B cell (primary cell): ENCODE measurements around the gene RNF157. TPM values are rescaled to one million over a fixed set of nuclear protein-coding genes. Genes with fewer than 3 reads are reported as not detected.

Experiments
- ATAC-seq: fragments of 200-7000 bp; cut with Tn5 transposase; one replicate; pipeline ENCODE4 v1.10.0; 2021; ENCODE audit warnings: low read depth, mild to moderate bottlenecking, moderate number of reproducible peaks, moderate library complexity
- CTCF ChIA-PET: fragments of 350-600 bp; sonication (Branson Sonifier 250); formaldehyde crosslinking; loops from one replicate; lab custom pipeline; 2021; ENCODE audit warnings: antibody characterized with exemption, inconsistent platforms; lab: Charles Lee
- POLR2A ChIA-PET: fragments of 350-600 bp; sonication (Branson Sonifier 250); formaldehyde crosslinking; loops from one replicate; lab custom pipeline; 2021; ENCODE audit warnings: antibody characterized with exemption; lab: Charles Lee
- DNase-seq: peaks from one replicate; pipeline ENCODE4 v3.0.0; 2013
- H2AFZ ChIP-seq: 2 replicates; pipeline ENCODE4 v1.6.1; 2012; ENCODE audit warnings: mild to moderate bottlenecking, low read depth, low read length; ENCODE audit not compliant: insufficient read depth, poor library complexity, severe bottlenecking
- H3K27ac ChIP-seq, 2 donors: 1 replicate in 1 of 2; 2 replicates in 1 of 2; pipeline ENCODE4 v1.5.1; 2012 to 2013; ENCODE audit warnings: low read length in 2 of 2, mild to moderate bottlenecking in 2 of 2, moderate library complexity in 1 of 2
- H3K27me3 ChIP-seq, 4 experiments: fragments of 200-600 bp in 1 of 4; sonication (generic) in 1 of 4; replicated peaks in 1 of 4; 1 replicate in 2 of 4; 2 replicates in 2 of 4; pipeline versions ENCODE4 v1.6.1 to v1.7.0; 2013 to 2016; ENCODE audit warnings: low read length in 3 of 4, mild to moderate bottlenecking in 2 of 4, mixed read lengths in 1 of 4, moderate library complexity in 1 of 4; ENCODE audit not compliant: insufficient read depth in 4 of 4, control insufficient read depth in 3 of 4; ENCODE audit errors: control extremely low read depth in 1 of 4
- H3K36me3 ChIP-seq, 2 experiments: replicated peaks in 1 of 2; 1 replicate in 1 of 2; 2 replicates in 1 of 2; pipeline versions ENCODE4 v1.6.1 to v1.7.1; 2013; ENCODE audit warnings: low read length in 1 of 2; ENCODE audit not compliant: insufficient read depth in 2 of 2, control insufficient read depth in 1 of 2; ENCODE audit errors: control extremely low read depth in 1 of 2, extremely low read depth in 1 of 2
- H3K4me1 ChIP-seq, 2 donors: fragments of 200-600 bp in 1 of 2; sonication (generic) in 1 of 2; 1 replicate in 1 of 2; 2 replicates in 1 of 2; pipeline versions ENCODE4 v1.5.1 to v1.6.1; 2013 to 2017; ENCODE audit warnings: low read length in 2 of 2; ENCODE audit not compliant: control insufficient read depth in 2 of 2, insufficient read depth in 2 of 2
- H3K4me2 ChIP-seq: replicated peaks from 2 replicates; pipeline ENCODE3; 2012; ENCODE audit warnings: mild to moderate bottlenecking, low read depth, low read length; ENCODE audit not compliant: poor library complexity, severe bottlenecking
- H3K4me3 ChIP-seq, 5 experiments: fragments of 200-600 bp in 1 of 5; sonication (generic) in 1 of 5; 1 replicate in 3 of 5; 2 replicates in 2 of 5; pipeline versions ENCODE4 v1.5.1 to v1.7.0; 2011 to 2016; ENCODE audit warnings: low read length in 4 of 5, mild to moderate bottlenecking in 4 of 5, low read depth in 2 of 5, control low read depth in 1 of 5, moderate library complexity in 1 of 5; ENCODE audit not compliant: insufficient read depth in 1 of 5; ENCODE audit errors: control extremely low read depth in 1 of 5, extremely low read depth in 1 of 5
- H3K79me2 ChIP-seq: fragments of 200-600 bp; sonication (generic); one replicate; pipeline ENCODE4 v1.6.0; 2016; ENCODE audit warnings: low read length; ENCODE audit not compliant: control insufficient read depth, insufficient read depth
- H3K9ac ChIP-seq: fragments of 200-600 bp; sonication (generic); 2 replicates; pipeline ENCODE4 v1.6.1; 2017; ENCODE audit warnings: mild to moderate bottlenecking, low read length, moderate library complexity
- H3K9me3 ChIP-seq, 3 donors: one replicate each; pipeline versions ENCODE4 v1.6.1 to v1.7.1; 2013; ENCODE audit warnings: low read length in 2 of 3; ENCODE audit not compliant: control insufficient read depth in 2 of 3, insufficient read depth in 1 of 3; ENCODE audit errors: control extremely low read depth in 1 of 3
- H4K20me1 ChIP-seq: 2 replicates; pipeline ENCODE4 v1.6.0; 2012; ENCODE audit warnings: mild to moderate bottlenecking, low read length; ENCODE audit not compliant: insufficient read depth, control insufficient read depth, poor library complexity, severe bottlenecking
- H3K27ac Mint-ChIP-seq: one replicate; pipeline ENCODE4 v1.8.0; 2021; ENCODE audit warnings: mixed read lengths
- H3K27me3 Mint-ChIP-seq: one replicate; pipeline ENCODE4 v1.8.0; 2021; ENCODE audit warnings: mixed read lengths
- H3K4me1 Mint-ChIP-seq: one replicate; pipeline ENCODE4 v1.8.0; 2021; ENCODE audit warnings: mixed read lengths
- H3K4me3 Mint-ChIP-seq: one replicate; pipeline ENCODE4 v1.8.0; 2021; ENCODE audit warnings: mixed read lengths
- H3K9me3 Mint-ChIP-seq: one replicate; pipeline ENCODE4 v1.8.0; 2022; ENCODE audit warnings: mixed read lengths; ENCODE audit not compliant: insufficient read depth
- EZH2 ChIP-seq: IDR thresholded peaks from 2 replicates; pipeline ENCODE4 v1.6.1; 2012; ENCODE audit warnings: borderline replicate concordance, low read depth, mild to moderate bottlenecking, moderate library complexity, low read length; ENCODE audit not compliant: insufficient read depth, poor library complexity, severe bottlenecking
- WGBS: methylation state at CpG from one replicate; pipeline ENCODE4 v1.1.5; 2013; ENCODE audit warnings: missing lambda C conversion rate; ENCODE audit not compliant: insufficient coverage; 5-methylcytosine and 5-hydroxymethylcytosine counted together
- intact Hi-C: fragments of 100-400 bp; cut with micrococcal nuclease; formaldehyde crosslinking; loops from one replicate; pipeline ENCODE4 v1.10.0; 2022
- polyA plus RNA-seq: library from polyadenylated mRNA; depleted of rRNA; stranded (reverse); fragments of >200 nt; gene quantifications from 2 replicates; pipeline ENCODE4 v1.2.3, GENCODE V29; 2012
- total RNA-seq, 2 donors: library from RNA; stranded (reverse); fragments of 120-200 nt in 1 of 2; gene quantifications; 1 replicate in 1 of 2; 2 replicates in 1 of 2; pipeline versions ENCODE4 v1.2.3 to v1.2.4, GENCODE V29; 2013 to 2022
- TF ChIP-seq, protein P1 (sequence below): fragments of 200-600 bp; IDR thresholded peaks from one replicate; pipeline ENCODE4 v1.8.0; 2022; ENCODE audit warnings: antibody characterized with exemption, mild to moderate bottlenecking

Gene RNF157
- total and polyA plus RNA-seq, 2 donors (not counting 1 experiment from before 2014, with no cell fraction given): 0.54 to 1.2 TPM

- no peak overlapping the region for H3K4me3 Mint-ChIP-seq
- peaks cover 47% of the 10 kb centered on the region for H3K4me1 Mint-ChIP-seq
- no peak overlapping the region for H3K4me3 ChIP-seq
- no peak overlapping the region for H3K27ac ChIP-seq
- ChIA-PET CTCF (interaction anchor here (0.9 to 16.7 kb wide), 9 partner anchors 8 to 263 kb away, joined by 3 to 435 read pairs (median 40); partner anchors contain the start of gene UBALD2), POLR2A (interaction anchor here (2.4 kb wide), 1 partner anchor 157 kb away, joined by 8 read pairs; no protein-coding TSS in a partner anchor)
- peak; percentile 52 for DNase-seq
- H3K79me2 ChIP-seq: no peaks in the 10 kb centered on the region
- H3K9ac ChIP-seq: no peak overlapping the region
- ATAC-seq: no peak
- no peaks in the 10 kb centered on the region for H3K27me3 ChIP-seq
- no peak overlapping the region for H3K4me2 ChIP-seq
- peaks cover 0 to 5% (median 0%) of the 10 kb centered on the region in 3 donors for H3K9me3 ChIP-seq
- H3K27me3 Mint-ChIP-seq: no peaks in the 10 kb centered on the region
- 97% methylated on average over 31 of the region's 31 CpGs for WGBS
- H4K20me1 ChIP-seq: no peaks in the 10 kb centered on the region
- H3K36me3 ChIP-seq: no peaks in the 10 kb centered on the region
- intact Hi-C loops: loop anchor here (2.0 to 10.0 kb wide), 2 partner anchors 15 to 217 kb away; no protein-coding TSS in a partner anchor
- TF ChIP-seq, protein P1, sequence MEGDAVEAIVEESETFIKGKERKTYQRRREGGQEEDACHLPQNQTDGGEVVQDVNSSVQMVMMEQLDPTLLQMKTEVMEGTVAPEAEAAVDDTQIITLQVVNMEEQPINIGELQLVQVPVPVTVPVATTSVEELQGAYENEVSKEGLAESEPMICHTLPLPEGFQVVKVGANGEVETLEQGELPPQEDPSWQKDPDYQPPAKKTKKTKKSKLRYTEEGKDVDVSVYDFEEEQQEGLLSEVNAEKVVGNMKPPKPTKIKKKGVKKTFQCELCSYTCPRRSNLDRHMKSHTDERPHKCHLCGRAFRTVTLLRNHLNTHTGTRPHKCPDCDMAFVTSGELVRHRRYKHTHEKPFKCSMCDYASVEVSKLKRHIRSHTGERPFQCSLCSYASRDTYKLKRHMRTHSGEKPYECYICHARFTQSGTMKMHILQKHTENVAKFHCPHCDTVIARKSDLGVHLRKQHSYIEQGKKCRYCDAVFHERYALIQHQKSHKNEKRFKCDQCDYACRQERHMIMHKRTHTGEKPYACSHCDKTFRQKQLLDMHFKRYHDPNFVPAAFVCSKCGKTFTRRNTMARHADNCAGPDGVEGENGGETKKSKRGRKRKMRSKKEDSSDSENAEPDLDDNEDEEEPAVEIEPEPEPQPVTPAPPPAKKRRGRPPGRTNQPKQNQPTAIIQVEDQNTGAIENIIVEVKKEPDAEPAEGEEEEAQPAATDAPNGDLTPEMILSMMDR: no peak
- TF ChIP-seq EZH2: no peak
- no peak overlapping the region for H2AFZ ChIP-seq
- peak overlapping the region; percentile 7 for H3K27ac Mint-ChIP-seq
- H3K4me1 ChIP-seq: peaks cover 39 to 46% of the 10 kb centered on the region in 2 donors
- no peaks in the 10 kb centered on the region for H3K9me3 Mint-ChIP-seq
Measured at GRCh38 chr17:76277300-76278267, 37.3 kb upstream of the RNF157 start.
